Measurements from ENCODE around the gene PHF2. TPM values are rescaled to one million over a fixed set of nuclear protein-coding genes. Genes with fewer than 3 reads are reported as not detected.
A peak's percentile ranks its signal among the peaks of the same experiment; 100 is the strongest.

Gene PHF2
- total RNA-seq, 1 donor from 2014 or later = 27.7 TPM

GRCh38 chr9:93686127-93686879, 109.9 kb downstream of the PHF2 start:
- H3K9me3 ChIP-seq = peaks cover 12% of the 10 kb centered on the region
- H3K27ac ChIP-seq = no peak overlapping the region
- no peak for TF ChIP-seq POLR2A (IDR thresholded peaks at IDR 0.05)
- no peak for TF ChIP-seq CTCF (IDR thresholded peaks at IDR 0.05)
- TF ChIP-seq POLR2AphosphoS5 (IDR thresholded peaks at IDR 0.05; ENCODE audit: insufficient read depth in 1 of 2, low read depth in 1 of 2) = no peak
- peak in 1 of 2 donors; percentile 49 for DNase-seq (ENCODE audit: extremely low spot score in 2 of 2)
- no peaks in the 10 kb centered on the region for H3K36me3 ChIP-seq
- no peak overlapping the region for H3K4me3 ChIP-seq
- intact Hi-C loops (cut with DNase I) = no loop called here
- no peaks in the 10 kb centered on the region for H3K4me1 ChIP-seq
- no peaks in the 10 kb centered on the region for H3K27me3 ChIP-seq

GRCh38 chr9:93686880-93687236, 110.5 kb downstream of the PHF2 start:
- no peaks in the 10 kb centered on the region for H3K27me3 ChIP-seq
- H3K9me3 ChIP-seq = peaks cover 12% of the 10 kb centered on the region
- no peak overlapping the region for H3K27ac ChIP-seq
- no peak overlapping the region for H3K4me3 ChIP-seq
- TF ChIP-seq POLR2A (IDR thresholded peaks at IDR 0.05) (no peak), POLR2AphosphoS5 (IDR thresholded peaks at IDR 0.05; ENCODE audit: insufficient read depth in 1 of 2, low read depth in 1 of 2) (no peak)
- intact Hi-C loops (cut with DNase I) = no loop called here
- DNase-seq (ENCODE audit: extremely low spot score in 2 of 2) = no peak
- no peaks in the 10 kb centered on the region for H3K4me1 ChIP-seq
- no peaks in the 10 kb centered on the region for H3K36me3 ChIP-seq

GRCh38 chr9:93690618-93691017, 114.2 kb downstream of the PHF2 start:
- H3K27me3 ChIP-seq = no peaks in the 10 kb centered on the region
- DNase-seq (ENCODE audit: extremely low spot score in 2 of 2) = no peak
- H3K4me1 ChIP-seq = no peaks in the 10 kb centered on the region
- intact Hi-C loops (cut with DNase I) = no loop called here
- H3K27ac ChIP-seq = no peak overlapping the region
- TF ChIP-seq POLR2A (IDR thresholded peaks at IDR 0.05) = no peak
- TF ChIP-seq CTCF (IDR thresholded peaks at IDR 0.05) = no peak
- TF ChIP-seq POLR2AphosphoS5 (IDR thresholded peaks at IDR 0.05; ENCODE audit: insufficient read depth in 1 of 2, low read depth in 1 of 2) = no peak
- H3K9me3 ChIP-seq = peaks cover 12% of the 10 kb centered on the region
- no peak overlapping the region for H3K4me3 ChIP-seq
- H3K36me3 ChIP-seq = no peaks in the 10 kb centered on the region

- H3K4me1 ChIP-seq = no peaks in the 10 kb centered on the region
- TF ChIP-seq CTCF (IDR thresholded peaks at IDR 0.05) (no peak), POLR2A (IDR thresholded peaks at IDR 0.05) (no peak)
- H3K27ac ChIP-seq = no peak overlapping the region
- peaks cover 12% of the 10 kb centered on the region for H3K9me3 ChIP-seq
- intact Hi-C loops (cut with DNase I) = no loop called here
- DNase-seq (ENCODE audit: extremely low spot score in 2 of 2) = no peak
- no peaks in the 10 kb centered on the region for H3K36me3 ChIP-seq
- H3K4me3 ChIP-seq = no peak overlapping the region
- H3K27me3 ChIP-seq = no peaks in the 10 kb centered on the region
Observed at GRCh38 chr9:93693129-93693528, 116.7 kb downstream of the PHF2 start.

- no peak overlapping the region for H3K27ac ChIP-seq
- no peaks in the 10 kb centered on the region for H3K36me3 ChIP-seq
- intact Hi-C loops (cut with DNase I) = no loop called here
- H3K4me1 ChIP-seq = no peaks in the 10 kb centered on the region
- DNase-seq (ENCODE audit: extremely low spot score in 2 of 2) = peak in 1 of 2 donors; percentile 67
- H3K9me3 ChIP-seq = no peaks in the 10 kb centered on the region
- TF ChIP-seq POLR2AphosphoS5 (IDR thresholded peaks at IDR 0.05; ENCODE audit: insufficient read depth in 1 of 2, low read depth in 1 of 2) (no peak), CTCF (IDR thresholded peaks at IDR 0.05) (no peak), POLR2A (IDR thresholded peaks at IDR 0.05) (no peak)
- H3K27me3 ChIP-seq = no peaks in the 10 kb centered on the region
- H3K4me3 ChIP-seq = no peak overlapping the region
Observed at GRCh38 chr9:93697352-93698139, 121.2 kb downstream of the PHF2 start.

All from vagina (tissue), 2 donors.